HG03025 (cell line): ENCODE results near the gene HES6.

Source experiments
- ATAC-seq: cut with Tn5 transposase; IDR thresholded peaks from one replicate; pipeline ENCODE4 v1.9.1; 2021; ENCODE audit warnings: mild to moderate bottlenecking, moderate library complexity; ENCODE audit not compliant: unreplicated experiment, low FRiP score

Gene HES6

DNA sequence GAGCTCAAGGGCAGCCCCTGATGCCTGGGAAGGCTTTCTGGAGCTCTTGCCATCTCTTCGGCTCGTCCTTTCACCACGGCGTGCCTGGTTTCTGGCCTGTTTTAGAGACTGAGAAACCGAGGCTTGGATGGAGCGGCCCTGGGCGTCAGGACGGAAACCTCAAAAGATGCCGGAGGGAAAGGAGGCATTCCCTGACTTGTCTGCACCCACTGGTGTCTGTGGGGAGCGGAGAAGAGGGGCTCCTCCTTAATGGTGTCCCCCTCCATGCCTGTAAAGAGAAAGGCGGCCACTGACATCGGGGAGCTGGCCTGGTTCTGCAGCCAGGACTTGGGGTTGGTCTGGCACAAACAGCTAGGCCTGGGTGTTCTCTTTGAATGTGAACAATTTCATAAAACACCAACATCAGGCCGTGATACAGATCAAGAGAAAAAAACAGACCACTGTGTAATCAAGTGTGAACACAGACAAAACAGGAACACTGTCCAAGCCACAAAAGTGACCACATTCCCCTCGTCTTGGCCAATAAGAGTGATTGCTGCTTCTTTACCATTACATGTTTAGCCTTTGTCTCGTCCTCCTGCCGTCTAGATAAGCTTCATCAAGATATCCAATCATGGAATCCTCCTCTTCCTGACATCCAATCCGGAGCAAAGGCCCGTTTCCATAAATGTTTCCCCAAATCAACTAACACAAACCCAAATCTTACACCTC is 35.7 kb downstream of the HES6 start:
- peak; percentile 5 for ATAC-seq

GRCh38 chr2:238203094-238203972 is 36.5 kb downstream of the HES6 start, which contains the start of gene ILKAP:
Gene ILKAP (minus strand): TSS chr2:238203695. CDS start chr2:238203553, 142 bp downstream.
- ATAC-seq: peak; percentile 92

DNA sequence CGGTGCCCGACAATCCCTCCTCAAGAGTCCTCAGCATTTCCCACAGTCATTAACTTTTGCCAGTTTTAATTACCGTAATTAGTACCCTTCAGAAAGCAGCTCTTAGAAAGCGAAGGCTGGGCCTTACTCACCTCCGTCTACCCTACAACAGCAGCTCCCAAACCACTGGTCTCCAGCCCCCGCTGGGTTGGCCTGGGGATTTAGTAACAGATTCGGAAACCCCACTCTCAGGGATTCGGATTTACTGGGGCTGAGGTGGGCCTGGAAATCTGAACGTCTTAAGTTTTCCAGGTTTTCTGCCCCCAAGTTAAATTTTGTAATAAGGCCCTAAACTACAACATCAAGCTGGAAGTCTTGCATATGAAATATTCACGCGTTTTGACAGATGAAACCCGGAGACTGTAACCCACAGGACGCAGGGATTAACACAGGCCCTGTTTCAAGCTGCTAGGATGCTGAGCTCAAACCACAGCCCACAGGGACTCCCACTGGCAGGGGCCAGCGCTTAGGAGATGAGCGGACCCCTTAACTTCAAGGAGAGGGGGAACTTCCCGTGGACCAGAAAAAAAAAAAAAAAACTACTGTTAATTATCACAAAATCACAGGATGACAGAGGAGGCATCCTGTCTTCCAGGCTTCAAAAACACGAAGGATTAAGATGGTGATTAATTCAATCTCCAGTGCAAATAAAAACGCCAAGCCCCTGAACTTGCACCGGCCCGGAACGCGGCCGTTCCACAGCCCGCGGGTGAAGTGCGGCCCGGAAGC is 37.3 kb downstream of the HES6 start:
- ATAC-seq: no peak

DNA sequence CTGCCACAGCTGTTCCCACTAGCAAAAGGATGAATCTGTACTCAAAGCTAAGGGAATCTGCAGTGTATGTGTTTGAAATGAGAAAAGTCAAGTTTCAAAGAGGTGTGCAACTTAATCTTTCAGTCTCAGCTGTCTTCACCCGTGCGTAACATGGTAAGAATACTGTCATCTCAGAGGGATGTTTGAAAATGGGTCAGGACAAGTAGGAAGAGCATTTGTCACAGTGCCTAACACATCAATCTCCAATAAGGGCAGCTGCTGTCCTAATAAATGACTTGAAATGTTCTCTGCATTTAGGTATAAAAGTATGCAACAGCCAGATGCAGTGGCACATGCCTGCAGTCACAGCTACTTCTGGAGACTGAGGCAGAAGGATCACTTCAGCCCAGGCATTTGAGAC is 49.4 kb downstream of the HES6 start:
- ATAC-seq: no peak
